ENCODE data around the gene SDE2. TPM values are rescaled to one million over a fixed set of nuclear protein-coding genes. Genes with fewer than 3 reads are reported as not detected.

SDE2 gene
- total and polyA plus RNA-seq, 10 of the 15 experiments (the other 5 are each of a cell fraction or from before 2014, with no cell fraction given), result 2.7 to 19.4 (median 12.6) TPM

DNA sequence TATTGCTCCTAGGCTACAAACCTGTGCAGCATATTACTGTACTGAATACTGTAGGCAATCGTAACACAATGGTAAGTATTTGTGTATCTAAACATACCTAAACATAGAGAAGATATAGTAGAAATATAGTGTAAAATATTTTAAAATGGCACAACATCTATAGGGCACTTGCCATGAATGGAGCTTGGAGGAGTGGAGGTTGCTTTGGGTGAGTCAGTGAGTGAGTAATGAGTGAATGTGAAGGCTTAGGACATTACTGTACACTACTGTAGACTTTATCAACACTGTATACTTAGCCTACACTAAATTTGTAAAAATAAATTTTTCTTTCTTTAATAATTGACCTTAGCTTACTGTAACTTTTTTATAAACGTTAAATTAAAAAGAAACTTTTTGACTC lies 66.1 kb downstream of the SDE2 start:
- Histone ChIP-seq H3K36me3 (ENCODE audit: control insufficient read depth in 2 of 2, insufficient read depth in 2 of 2, low read length in 1 of 2) (no peaks in the 10 kb centered on the region), H3K4me2 (ENCODE audit: control insufficient read depth, insufficient read depth) (no peak overlapping the region), H3K27ac (ENCODE audit: control insufficient read depth, insufficient read depth) (no peak overlapping the region), H2AFZ (ENCODE audit: control insufficient read depth, low read depth, low read length) (no peak overlapping the region), H3K79me2 (ENCODE audit: control insufficient read depth, insufficient read depth, low read length) (no peaks in the 10 kb centered on the region), H4K20me1 (ENCODE audit: control insufficient read depth, insufficient read depth) (no peaks in the 10 kb centered on the region), H3K27me3 (replicated peaks in 1 of 2; ENCODE audit: control insufficient read depth in 2 of 2, insufficient read depth in 2 of 2, low read length in 1 of 2) (no peaks in the 10 kb centered on the region), H3K9ac (ENCODE audit: control insufficient read depth, insufficient read depth, low read length) (no peak overlapping the region), H3K9me3 (replicated peaks; ENCODE audit: control insufficient read depth, insufficient read depth, low read length) (no peaks in the 10 kb centered on the region), H3K4me3 (no peak overlapping the region), H3K4me1 (ENCODE audit: control insufficient read depth, insufficient read depth, low read length) (no peaks in the 10 kb centered on the region)
- in situ Hi-C loops (cut with MboI) (no loop called here), intact Hi-C loops (cut with micrococcal nuclease; ENCODE audit: unreplicated experiment) (no loop called here)
- FAIRE-seq (no peak), ATAC-seq (no peak), DNase-seq (ENCODE audit: low read depth, low spot score) (no peak)
- TF ChIP-seq ZBTB33 (IDR thresholded peaks at IDR 0.05) (no peak), POLR2AphosphoS5 (IDR thresholded peaks at IDR 0.05; ENCODE audit: low read length) (no peak), ZNF384 (IDR thresholded peaks at IDR 0.05; ENCODE audit: borderline replicate concordance, low read depth, low read length) (no peak), NFXL1 (IDR thresholded peaks at IDR 0.05; ENCODE audit: borderline replicate concordance) (no peak), FOXK2 (IDR thresholded peaks at IDR 0.05) (no peak), JUNB (IDR thresholded peaks at IDR 0.05) (no peak), MTA2 (IDR thresholded peaks at IDR 0.05; ENCODE audit: low read depth) (no peak), ATF3 (IDR thresholded peaks at IDR 0.05; ENCODE audit: borderline replicate concordance, extremely low read depth, low read depth, low read length) (no peak), NRF1 (conservative IDR thresholded peaks at IDR 0.05; ENCODE audit: low read depth, low read length) (no peak), STAT3 (IDR thresholded peaks at IDR 0.05; ENCODE audit: low read depth, low read length) (no peak), MLLT1 (IDR thresholded peaks at IDR 0.05) (no peak)
- TF ChIP-seq, protein P1, sequence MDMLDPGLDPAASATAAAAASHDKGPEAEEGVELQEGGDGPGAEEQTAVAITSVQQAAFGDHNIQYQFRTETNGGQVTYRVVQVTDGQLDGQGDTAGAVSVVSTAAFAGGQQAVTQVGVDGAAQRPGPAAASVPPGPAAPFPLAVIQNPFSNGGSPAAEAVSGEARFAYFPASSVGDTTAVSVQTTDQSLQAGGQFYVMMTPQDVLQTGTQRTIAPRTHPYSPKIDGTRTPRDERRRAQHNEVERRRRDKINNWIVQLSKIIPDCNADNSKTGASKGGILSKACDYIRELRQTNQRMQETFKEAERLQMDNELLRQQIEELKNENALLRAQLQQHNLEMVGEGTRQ (IDR thresholded peaks at IDR 0.05; ENCODE audit: borderline replicate concordance, low read depth, low read length), result no peak
- TF ChIP-seq, protein P2, sequence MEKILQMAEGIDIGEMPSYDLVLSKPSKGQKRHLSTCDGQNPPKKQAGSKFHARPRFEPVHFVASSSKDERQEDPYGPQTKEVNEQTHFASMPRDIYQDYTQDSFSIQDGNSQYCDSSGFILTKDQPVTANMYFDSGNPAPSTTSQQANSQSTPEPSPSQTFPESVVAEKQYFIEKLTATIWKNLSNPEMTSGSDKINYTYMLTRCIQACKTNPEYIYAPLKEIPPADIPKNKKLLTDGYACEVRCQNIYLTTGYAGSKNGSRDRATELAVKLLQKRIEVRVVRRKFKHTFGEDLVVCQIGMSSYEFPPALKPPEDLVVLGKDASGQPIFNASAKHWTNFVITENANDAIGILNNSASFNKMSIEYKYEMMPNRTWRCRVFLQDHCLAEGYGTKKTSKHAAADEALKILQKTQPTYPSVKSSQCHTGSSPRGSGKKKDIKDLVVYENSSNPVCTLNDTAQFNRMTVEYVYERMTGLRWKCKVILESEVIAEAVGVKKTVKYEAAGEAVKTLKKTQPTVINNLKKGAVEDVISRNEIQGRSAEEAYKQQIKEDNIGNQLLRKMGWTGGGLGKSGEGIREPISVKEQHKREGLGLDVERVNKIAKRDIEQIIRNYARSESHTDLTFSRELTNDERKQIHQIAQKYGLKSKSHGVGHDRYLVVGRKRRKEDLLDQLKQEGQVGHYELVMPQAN (conservative IDR thresholded peaks at IDR 0.05), result no peak
- TF ChIP-seq, protein P3, sequence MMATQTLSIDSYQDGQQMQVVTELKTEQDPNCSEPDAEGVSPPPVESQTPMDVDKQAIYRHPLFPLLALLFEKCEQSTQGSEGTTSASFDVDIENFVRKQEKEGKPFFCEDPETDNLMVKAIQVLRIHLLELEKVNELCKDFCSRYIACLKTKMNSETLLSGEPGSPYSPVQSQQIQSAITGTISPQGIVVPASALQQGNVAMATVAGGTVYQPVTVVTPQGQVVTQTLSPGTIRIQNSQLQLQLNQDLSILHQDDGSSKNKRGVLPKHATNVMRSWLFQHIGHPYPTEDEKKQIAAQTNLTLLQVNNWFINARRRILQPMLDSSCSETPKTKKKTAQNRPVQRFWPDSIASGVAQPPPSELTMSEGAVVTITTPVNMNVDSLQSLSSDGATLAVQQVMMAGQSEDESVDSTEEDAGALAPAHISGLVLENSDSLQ (IDR thresholded peaks at IDR 0.05), result no peak
- RAD21 ChIA-PET (ENCODE audit: unreplicated experiment), result no interaction called here
- SMC1A ChIA-PET (ENCODE audit: uncharacterized antibody, unreplicated experiment), result no interaction called here
- no TSS peak for BruUV-seq (replicated peaks)
- POLR2A ChIA-PET, result interaction anchor here (0.8 kb wide), 1 partner anchor 132 kb away, joined by 3 read pairs; no protein-coding TSS in a partner anchor
- 48% methylated on average over 2 of the region's 2 CpGs for WGBS (ENCODE audit: insufficient coverage, insufficient replicate concordance, low lambda C conversion rate, missing lambda C conversion rate)
- CTCF ChIA-PET, result no interaction called here
